ENCODE measurements around the gene LIN7B. TPM values are rescaled to one million over a fixed set of nuclear protein-coding genes. Genes with fewer than 3 reads are reported as not detected.

LIN7B gene
- total and polyA plus RNA-seq, 9 of the 15 experiments (the other 6 are each of a cell fraction or from before 2014, with no cell fraction given), result 0.89 to 15.7 (median 4.0) TPM

- TF ChIP-seq ZNF384 (IDR thresholded peaks at IDR 0.05; ENCODE audit: low read depth, low read length) (no peak), ZNF212 (CRISPR knock-in tag; IDR thresholded peaks at IDR 0.05) (no peak), NFIX (CRISPR knock-in tag; IDR thresholded peaks at IDR 0.05; ENCODE audit: low read depth) (no peak), MITF (IDR thresholded peaks at IDR 0.05) (peak; percentile 49; the same call in 1 of the 2 replicates), VEZF1 (CRISPR knock-in tag; IDR thresholded peaks at IDR 0.05) (peak; percentile 81), POLR2A (conservative IDR thresholded peaks at IDR 0.05) (peak; percentile 78), ARID3B (CRISPR knock-in tag; IDR thresholded peaks at IDR 0.05; ENCODE audit: borderline replicate concordance) (0 out of 2 replicates have a peak, but pooled peaks have one; percentile 50), CGGBP1 (CRISPR knock-in tag; IDR thresholded peaks at IDR 0.05) (no peak), ASH1L (IDR thresholded peaks at IDR 0.05; ENCODE audit: borderline replicate concordance, low read depth, partially characterized antibody) (peak; percentile 82), EP400 (IDR thresholded peaks at IDR 0.05) (peak; percentile 71)
Measured at GRCh38 chr19:49150106-49150943, 36.2 kb downstream of the LIN7B start (continued).
